Right hindlimb (tissue), 1 donor: Measurements from ENCODE around the gene NINL.
"Not testable (repeated sequence)": the region's sequence is repeated elsewhere in the genome, so short reads cannot be mapped to it uniquely, and the experiment has no call there.

Source experiments
- DNase-seq: peaks from one replicate; pipeline ENCODE4 v3.0.0-alpha.2; 2018

The NINL gene

GRCh38 chr20:25584905-25585704 lies at the start of gene NINL:
TSS of gene NINL (minus strand) at chr20:25585531. CDS start at chr20:25526587, 58,944 bp downstream.
- peak; percentile 84 for DNase-seq

DNA sequence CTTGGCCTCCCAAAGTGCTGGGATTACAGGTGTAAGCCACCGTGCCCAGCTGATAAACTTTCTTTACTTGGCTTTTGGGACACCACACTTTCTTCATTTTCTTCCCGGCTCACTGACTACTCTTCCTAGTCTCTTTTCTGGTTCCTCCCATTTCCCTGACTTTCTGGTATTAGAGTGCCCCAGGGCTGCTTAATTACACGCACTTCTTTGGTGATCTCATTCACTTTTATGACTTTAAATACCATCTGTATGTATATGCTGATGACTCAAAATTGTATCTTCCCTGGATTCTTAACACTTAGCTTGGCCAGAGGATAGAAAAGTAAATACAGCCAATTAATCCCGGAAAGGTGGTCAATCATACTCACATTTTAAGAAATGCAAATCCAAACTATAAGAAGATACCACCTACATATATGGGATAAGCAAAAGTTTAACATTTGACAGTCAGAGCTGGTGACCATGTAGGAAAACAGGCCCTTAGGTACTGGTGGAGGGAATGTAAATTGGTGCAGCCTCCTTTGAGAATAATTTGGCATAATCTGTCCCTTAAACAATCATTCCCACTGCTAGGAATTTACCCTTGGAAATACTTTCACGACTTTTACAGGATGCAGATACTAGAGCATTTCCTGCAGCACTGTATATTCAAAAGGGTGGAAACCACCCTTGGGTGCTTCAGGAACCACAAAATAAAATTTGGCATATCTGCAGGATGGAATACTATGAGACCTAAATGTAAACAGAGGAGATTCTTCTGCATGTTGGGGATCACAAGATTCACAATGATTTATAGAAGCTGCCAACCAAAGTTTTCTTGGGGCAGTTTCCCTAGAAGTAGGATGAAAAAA lies 47.8 kb upstream of the NINL start:
- DNase-seq: no peak

DNA sequence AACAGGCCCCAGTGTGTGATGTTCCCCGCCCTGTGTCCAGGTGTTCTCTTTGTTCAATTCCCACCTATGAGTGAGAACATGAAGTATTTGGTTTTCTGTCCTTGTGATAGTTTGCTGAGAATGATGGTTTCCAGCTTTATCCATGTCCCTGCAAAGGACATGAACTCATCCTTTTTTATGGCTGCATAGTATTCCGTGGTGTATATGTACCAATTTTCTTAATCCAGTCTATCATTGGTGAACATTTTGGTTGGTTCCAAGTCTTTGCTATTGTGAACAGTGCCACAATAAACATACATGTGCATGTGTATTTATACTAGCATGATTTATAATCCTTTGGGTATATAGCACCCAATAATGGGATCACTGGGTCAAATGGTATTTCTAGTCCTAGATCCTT lies 45.3 kb upstream of the NINL start:
- not testable (repeated sequence) for DNase-seq

- DNase-seq: no peak
These were observed 44.6 kb upstream of the NINL start for GRCh38 chr20:25629816-25630499.

DNA sequence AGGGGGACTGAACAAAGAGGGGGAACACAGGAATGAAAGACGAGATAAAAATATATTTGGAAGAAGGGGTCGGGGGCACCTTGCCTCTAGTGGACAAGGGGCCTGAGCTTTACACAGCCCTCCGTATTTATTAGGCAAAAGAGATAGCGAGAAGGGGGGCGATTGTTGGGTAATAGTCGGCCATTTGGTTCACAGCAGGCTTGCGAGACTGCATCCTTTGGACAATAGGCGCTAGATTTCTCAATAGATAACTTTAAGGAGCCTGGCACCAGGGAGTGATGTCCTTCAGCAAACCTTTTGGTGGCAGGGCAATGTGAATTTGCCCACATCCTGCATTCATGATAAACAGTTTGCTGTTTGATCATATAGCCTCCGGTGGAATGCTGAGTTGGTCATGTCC lies 41.4 kb upstream of the NINL start:
- DNase-seq: no peak

DNA sequence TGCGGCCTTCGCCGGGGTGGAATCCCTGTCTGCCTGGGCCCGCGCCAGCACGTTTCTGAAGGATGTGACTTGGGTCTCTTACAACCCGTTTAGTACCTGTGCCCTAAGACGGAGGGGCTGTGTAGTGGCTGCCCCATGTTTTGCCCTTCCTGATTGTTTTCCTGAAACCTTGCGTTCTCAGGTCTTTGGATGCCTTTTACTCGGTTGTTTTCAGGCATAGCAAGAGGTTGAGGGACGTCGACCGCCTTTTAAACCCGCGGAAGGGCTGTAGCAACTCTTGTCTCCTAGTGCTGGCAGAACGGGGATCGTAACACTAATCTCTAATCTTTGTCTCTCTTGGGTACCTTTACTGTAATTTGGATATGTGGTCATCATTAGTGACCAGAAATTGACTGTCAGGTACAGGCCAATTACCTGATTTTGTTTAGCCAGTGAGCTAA lies 39.2 kb upstream of the NINL start:
- no peak for DNase-seq

DNA sequence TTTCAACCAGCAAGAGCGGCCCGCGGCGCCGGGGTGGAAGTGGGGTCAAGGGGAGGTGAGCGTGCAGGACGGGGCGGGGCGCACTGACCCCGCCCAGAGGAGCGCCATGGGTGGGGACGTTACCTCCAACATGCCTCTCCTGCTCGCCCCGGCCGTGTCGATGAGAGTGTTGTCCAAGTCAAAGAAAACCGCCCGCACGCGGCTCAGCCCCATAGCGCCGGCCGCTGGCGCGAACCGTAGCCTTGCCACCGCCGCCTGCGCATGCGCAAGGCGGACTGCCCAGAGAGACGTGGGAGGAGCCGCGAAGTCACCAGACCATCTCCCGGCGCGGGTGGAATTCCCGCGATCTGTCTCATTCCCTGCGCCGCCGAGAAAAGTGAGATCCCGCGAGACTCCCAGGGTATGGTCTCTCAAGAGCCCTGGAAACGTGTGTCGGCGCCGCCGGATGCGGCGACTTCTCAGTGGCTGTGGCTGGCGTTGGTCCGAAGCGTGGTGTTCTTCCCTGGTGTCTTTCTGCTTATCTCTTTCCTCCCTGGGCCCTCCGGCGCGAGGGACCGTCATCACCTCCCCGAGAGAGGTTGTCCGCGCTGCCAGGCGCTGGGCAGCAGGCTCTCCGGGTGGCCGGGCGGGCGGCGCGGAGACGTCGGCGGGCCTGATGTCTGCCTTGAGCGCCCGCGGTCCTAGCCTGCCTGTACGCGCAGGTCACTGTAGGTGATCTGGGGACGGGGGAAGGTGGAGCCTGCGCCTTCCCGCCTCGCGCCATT lies 38.6 kb upstream of the NINL start, which contains the start of gene NANP:
Gene NANP (minus strand): TSS at position 279 of the 764 bp plus-strand sequence. CDS start 66 bp downstream, at position 213.
- DNase-seq: peak; percentile 98

DNA sequence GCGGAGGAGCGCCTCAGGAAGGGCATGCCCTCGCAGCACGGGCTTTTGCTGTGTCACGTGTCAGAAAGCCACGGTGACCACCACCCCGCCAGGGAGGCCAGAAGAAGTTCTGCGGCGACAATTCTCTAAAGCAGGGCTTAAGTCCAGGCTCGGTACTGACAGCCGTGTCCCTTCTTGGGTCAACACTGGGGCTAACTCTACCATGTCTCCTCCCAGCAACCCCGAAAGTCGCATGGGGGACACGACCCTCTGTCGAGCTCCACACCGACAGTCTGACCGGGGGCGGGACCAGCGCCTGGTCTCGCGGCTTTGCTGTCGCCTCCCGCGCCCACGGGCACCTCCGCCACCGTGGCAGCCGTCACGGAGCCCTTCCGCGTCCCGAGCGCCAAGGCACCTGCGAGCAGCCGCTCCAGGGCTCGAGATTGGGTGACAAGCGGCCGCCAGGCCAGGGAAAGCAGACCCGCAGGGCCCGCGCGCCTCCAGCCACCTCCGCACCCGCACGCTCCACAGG lies 37.9 kb upstream of the NINL start:
- peak; percentile 57 for DNase-seq

DNA sequence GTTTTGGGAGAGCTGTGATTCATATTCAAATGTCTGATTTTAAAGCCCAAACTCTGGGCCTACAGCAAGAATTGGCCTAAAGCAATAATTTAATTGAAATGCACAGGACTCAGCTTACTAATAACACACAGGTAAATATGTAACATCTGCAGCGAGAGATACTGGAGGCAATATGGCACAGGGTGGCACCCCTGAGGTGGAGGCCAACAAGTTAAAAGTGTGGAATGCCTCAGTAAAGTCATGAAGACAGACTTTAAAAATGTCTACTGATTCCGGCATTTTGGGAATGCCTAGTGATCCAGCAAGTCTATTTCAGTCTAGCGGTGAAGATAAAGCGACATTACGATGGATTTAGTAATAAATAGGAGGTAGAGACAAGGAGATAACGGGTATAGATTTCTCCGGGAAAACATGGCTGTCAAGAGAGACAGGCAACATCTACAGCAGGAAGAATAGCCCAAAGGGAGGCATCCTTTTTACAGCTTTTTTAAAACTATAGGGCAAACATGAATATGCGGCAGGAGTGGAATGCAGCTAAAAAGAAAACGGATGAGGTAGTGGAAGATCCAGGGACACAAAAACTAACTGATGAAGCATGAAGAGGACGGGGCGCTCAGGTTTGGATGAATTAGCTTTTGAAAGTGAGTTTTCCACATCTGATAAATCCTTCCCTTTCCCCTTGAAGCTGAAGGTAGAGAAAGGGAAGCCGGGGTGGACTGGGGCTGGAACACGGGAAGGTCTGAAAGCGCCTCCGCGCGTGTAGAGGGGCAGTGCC lies 37.3 kb upstream of the NINL start:
- DNase-seq: no peak

GRCh38 chr20:25622049-25622448 lies 36.7 kb upstream of the NINL start:
- DNase-seq: no peak

- no peak for DNase-seq
These were observed 34.2 kb upstream of the NINL start for GRCh38 chr20:25619514-25619913.

- no peak for DNase-seq
These were observed 23.4 kb upstream of the NINL start for GRCh38 chr20:25608774-25609173.

- DNase-seq: no peak
These were observed 20.9 kb upstream of the NINL start for GRCh38 chr20:25606094-25606695.

DNA sequence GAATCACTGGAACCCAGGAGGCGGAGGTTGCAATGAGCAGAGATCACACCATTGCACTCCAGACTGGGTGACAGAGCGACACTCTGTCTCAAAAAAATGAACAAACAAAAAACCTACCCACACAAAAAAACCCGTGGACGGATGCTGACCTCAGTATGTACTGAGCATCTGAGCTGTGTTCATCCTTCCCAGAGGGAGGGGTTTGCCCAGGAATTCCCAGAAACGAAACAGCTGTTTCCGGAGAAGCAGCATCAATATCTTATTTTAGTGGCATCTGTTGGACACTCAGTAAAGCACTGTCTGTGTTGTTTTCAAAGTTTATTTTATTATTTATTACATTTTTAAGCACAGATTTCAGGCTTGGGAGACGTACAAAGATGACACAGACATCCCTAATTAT lies 19.8 kb upstream of the NINL start:
- no peak for DNase-seq

- no peak for DNase-seq
These were observed 19.3 kb upstream of the NINL start for GRCh38 chr20:25604611-25605010.

DNA sequence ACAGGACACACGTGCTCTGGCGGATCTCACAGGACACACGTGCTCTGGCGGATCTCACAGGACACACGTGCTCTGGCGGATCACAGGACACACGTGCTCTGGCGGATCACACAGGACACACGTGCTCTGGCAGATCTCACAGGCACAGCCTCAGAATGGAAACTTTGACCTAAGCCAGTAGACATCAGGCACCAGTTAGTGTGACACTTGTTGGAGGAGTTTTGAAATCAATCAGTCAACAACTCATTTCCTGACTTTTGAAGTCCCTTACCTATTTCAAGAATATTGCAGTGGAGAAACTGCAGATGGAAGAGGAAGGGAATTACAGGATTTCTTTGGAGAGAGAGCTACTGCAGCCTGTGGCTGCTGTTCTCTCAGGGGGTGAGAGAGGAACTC lies 17.6 kb upstream of the NINL start:
- DNase-seq: not testable (repeated sequence)

DNA sequence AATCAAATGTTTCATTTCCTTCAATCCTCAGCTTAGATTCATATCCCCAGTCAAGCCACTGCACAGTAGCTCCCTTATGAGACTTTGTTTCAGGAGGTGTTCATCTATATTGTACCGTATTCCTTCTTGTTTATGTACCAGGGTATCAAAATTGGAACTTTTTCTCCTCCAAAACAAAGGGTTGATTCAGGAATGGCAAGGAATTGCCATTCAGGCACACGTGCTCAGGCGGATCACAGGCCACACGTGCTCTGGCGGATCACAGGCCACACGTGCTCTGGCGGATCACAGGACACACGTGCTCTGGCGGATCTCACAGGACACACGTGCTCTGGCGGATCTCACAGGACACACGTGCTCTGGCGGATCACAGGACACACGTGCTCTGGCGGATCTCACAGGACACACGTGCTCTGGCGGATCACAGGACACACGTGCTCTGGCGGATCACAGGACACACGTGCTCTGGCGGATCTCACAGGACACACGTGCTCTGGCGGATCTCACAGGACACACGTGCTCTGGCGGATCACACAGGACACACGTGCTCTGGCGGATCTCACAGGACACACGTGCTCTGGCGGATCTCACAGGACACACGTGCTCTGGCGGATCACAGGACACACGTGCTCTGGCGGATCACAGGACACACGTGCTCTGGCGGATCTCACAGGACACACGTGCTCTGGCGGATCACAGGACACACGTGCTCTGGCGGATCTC lies 17.0 kb upstream of the NINL start:
- not testable (repeated sequence) for DNase-seq

DNA sequence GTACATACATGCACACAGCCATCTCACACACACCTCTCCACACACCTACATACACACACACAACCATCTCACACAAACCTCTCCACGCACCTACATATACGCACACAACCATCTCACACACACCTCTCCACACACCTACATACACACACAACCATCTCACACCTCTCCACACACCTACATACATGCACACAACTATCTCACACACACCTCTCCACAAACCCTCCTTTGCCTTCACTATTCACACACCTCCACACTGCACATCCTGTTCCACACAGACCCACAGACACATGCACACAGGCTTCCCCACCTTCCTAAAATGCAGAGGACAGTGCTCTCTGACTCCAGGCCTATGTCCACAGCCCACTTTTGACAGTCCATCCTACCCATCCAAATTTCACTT lies 16.3 kb upstream of the NINL start:
- DNase-seq: no peak

DNA sequence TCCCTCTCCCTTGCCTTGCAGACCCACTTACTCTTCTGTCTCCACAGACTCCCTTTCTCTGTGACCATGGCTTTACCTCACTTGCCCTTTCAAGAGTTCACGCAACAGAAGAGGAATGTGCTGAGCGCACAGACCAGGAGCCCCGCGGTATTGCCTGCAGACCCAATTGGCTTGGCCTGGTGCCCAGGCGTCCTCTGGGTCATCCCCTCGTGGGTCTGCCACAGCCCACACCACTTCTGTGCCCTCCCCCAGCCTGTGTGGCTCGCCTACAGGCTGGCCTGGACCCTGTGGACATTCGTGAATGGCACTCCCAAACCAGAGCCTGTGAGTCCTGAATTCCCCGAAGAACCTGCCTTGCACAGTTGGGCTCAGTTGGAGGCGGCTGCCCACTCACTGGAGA lies 15.3 kb upstream of the NINL start:
- DNase-seq: peak; percentile 40

DNA sequence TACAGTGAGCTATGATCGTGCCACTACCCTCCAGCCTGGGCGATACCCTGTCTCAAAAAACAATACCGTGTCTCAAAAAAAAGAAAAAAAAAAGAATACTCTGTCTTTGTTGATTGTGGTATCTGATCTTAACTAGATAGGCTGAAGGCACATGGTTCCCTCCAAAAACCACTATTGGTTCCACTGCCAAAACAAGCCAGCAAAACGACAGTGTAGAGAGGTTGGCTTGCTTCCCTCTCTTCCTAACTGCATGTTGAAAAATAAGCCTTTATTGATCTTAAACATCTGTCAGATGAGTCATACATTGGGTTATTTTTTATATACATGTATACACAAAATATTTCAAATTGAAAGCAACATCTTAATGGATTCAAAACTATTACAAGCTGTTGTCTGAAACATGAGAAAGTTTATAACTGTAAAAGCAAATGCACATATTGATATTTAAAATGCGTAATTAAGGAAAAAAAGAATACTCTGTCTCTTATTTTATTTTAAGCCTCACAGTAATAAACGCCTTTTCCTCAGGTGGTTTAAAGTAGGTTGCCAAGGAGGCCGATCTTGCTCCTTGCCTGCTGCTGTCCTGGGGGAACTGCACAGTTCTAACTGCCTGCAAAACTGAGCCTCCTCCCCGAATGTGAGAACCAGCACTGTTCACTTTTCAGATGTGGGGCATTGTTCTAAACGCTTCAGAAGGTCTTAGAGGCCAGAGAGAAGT lies 7.0 kb upstream of the NINL start:
- no peak for DNase-seq
